HG02852 (cell line): ENCODE results near the gene ADTRP.
A peak's percentile ranks its signal among the peaks of the same experiment; 100 is the strongest.
"Not testable (repeated sequence)": the region's sequence is repeated elsewhere in the genome, so short reads cannot be mapped to it uniquely, and the experiment has no call there.

ENCODE experiments used
- ATAC-seq: cut with Tn5 transposase; IDR thresholded peaks from one replicate; pipeline ENCODE4 v1.9.1; 2021; ENCODE audit warnings: mild to moderate bottlenecking, moderate library complexity; ENCODE audit not compliant: unreplicated experiment

Gene ADTRP

GRCh38 chr6:11804135-11804534 is 25.5 kb upstream of the ADTRP start:
- ATAC-seq = no peak

DNA sequence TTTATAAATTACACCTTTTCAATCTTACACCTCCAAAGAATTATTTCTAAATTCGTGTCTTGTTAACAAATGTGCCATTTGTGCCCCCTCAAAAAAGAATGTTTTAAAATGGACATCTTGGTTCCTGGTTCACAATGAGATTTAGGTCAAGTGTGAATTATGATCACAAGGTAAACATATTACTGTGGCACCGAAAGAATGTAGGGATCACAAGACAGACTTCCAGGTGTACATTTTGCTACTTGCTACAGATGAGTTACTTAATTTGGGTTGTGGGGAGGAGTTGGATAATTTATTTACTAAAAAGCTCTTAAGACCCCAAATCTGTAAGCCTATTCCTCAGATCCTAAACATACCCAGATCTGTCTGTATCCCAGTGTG is 25.0 kb upstream of the ADTRP start:
- ATAC-seq = no peak

GRCh38 chr6:11802886-11803590 is 24.4 kb upstream of the ADTRP start:
- ATAC-seq = no peak

- ATAC-seq = not testable (repeated sequence)
Measured at GRCh38 chr6:11800531-11800930, 21.9 kb upstream of the ADTRP start.

GRCh38 chr6:11798538-11798937 is 19.9 kb upstream of the ADTRP start:
- no peak for ATAC-seq

- ATAC-seq = no peak
Measured at GRCh38 chr6:11798096-11798495, 19.5 kb upstream of the ADTRP start.

DNA sequence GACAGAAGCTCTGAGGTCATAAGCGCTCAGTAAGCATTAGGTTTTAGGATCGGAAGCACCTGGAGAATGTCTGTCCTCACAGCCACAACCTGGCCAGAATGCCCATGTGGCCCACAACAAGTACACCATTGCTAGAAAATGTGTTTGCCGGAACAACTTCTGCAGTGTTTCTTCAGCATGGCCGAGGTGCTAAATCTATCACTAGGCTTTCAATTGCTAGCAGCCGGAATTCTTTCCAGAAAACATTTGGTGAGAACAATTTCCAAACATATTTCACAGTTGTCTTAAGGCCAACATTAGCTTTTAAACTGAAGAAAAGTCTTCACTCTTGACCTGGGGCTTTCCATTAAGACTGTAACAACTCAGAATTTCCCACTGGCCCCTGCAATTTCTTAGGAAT is 18.2 kb upstream of the ADTRP start:
- ATAC-seq = no peak

GRCh38 chr6:11795403-11795802 is 16.8 kb upstream of the ADTRP start:
- no peak for ATAC-seq

DNA sequence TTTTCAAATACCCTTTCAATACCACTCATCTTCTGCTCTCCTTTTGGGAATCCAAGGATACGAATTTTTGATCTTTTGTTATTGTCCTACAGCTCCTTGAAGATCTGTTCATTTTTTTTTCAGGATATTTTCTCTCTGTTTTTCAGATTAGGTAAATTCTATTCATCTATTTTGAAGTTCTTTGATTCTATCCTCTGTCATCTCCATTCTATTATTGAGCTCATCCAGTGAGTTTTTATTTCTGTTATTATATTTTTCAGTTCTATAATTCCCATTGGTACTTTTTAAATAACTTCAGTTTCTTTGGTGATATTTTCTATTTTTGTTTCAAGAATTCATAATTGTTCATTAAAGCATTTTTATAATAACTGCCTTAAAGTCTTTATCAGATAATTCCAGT is 14.7 kb upstream of the ADTRP start:
- ATAC-seq = no peak

DNA sequence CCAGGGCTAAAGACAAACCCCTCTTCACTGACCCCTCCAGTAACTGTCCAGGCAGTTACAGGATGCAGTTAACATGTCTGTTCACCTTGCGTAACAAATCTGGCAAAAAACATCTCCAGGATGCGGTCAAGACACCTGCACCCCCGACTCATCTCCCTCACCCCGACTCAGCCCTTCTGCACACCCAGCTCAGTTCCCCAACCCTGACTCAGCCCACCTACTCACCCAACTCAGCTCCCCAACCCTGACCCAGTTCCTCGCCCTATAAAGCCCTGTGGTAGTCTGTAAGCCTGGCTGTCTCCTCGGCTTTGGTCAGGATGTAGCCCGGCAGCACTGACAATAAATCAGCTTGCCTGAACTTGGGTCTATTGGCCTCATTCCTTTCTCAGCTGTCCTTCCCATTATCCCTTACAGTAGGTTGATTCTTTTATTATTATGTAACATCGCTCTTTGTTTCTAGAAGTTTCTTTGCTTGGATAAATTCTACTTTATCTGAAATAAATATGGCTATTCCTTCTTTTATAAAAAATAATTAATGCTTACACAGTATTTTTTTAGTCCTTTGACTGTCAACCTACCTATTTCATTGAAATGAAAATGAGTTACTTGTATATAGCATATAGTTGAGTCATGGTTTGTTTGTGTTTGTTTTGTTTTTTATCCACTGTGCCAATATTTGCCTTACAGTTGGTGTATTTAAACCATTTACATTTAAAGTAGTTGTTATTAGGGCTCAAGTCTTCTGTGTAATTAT is 12.9 kb upstream of the ADTRP start:
- ATAC-seq = no peak

DNA sequence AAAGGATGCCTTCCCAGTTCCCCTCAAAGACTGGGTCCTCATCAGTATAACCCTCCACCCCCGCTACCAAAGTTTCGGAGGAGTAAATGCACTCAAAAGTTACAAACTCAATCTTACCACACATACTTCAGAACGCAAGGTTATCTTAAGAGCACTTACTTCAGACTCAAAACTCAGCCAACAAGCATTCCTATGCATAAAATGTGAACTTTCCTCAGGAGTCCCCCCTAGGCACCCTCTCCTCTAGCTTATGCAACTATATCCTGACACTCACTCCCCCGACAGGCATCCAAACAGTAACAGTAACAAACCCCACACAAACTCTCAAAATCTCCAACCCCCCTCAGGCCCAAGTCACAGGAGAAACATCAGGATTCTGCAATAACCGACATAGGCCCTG is 11.1 kb upstream of the ADTRP start:
- no peak for ATAC-seq

GRCh38 chr6:11788043-11788442 is 9.4 kb upstream of the ADTRP start:
- no peak for ATAC-seq

- ATAC-seq = peak; percentile 94
Measured at GRCh38 chr6:11785774-11786579, 7.4 kb upstream of the ADTRP start.

DNA sequence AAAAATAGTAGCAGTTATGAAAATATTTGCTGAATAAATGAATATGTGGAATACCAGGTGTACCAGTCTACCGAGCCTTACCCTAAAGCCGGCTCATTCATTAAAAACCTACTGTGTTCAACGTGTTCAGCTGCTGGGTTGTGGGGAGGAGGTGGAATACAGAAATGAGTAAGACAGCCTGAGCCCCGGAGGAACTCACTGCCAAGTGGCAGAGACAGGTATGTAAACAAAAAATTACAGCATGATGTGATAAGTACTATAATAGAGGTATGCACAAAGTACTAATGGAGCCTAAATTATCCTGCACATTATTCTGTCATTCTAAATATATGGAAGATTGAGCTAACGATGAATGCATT is 6.8 kb upstream of the ADTRP start:
- ATAC-seq = peak; percentile 55

DNA sequence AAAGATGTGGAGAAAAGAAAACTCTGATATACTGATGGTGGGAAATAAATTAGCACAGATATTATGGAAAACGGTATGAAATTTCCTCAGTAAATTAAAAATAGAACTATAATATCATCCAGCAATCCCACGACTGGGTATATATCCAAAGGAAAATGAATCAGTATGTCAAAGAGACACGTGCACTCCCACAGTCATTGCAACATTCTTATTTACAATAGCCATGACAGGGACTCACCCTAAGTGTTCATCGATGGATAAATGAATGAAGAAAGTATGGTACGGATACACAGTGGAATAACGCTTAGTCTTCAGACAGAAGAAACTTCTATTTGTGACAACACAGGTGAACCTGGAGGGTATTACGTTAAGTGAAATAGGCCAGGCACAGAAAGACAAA is 5.7 kb upstream of the ADTRP start:
- ATAC-seq = no peak

- ATAC-seq = no peak
Measured at GRCh38 chr6:11783524-11784064, 5.0 kb upstream of the ADTRP start.

GRCh38 chr6:11782524-11782923 is 3.9 kb upstream of the ADTRP start:
- no peak for ATAC-seq

GRCh38 chr6:11780097-11780428 is 1.5 kb upstream of the ADTRP start:
- no peak for ATAC-seq

- no peak for ATAC-seq
Measured at GRCh38 chr6:11779329-11780096, 910 bp upstream of the ADTRP start.

GRCh38 chr6:11778036-11778435 is 567 bp downstream of the ADTRP start:
- ATAC-seq = no peak

- no peak for ATAC-seq
Measured at GRCh38 chr6:11775791-11776409, 2.7 kb downstream of the ADTRP start.
